HG02938 (cell line): ENCODE measurements around the gene NAA35.
"Not testable (repeated sequence)": the region's sequence is repeated elsewhere in the genome, so short reads cannot be mapped to it uniquely, and the experiment has no call there.

Experiments
- ATAC-seq: cut with Tn5 transposase; IDR thresholded peaks from one replicate; pipeline ENCODE4 v1.9.1; 2021; ENCODE audit warnings: mild to moderate bottlenecking, moderate library complexity; ENCODE audit not compliant: unreplicated experiment

Gene NAA35

DNA sequence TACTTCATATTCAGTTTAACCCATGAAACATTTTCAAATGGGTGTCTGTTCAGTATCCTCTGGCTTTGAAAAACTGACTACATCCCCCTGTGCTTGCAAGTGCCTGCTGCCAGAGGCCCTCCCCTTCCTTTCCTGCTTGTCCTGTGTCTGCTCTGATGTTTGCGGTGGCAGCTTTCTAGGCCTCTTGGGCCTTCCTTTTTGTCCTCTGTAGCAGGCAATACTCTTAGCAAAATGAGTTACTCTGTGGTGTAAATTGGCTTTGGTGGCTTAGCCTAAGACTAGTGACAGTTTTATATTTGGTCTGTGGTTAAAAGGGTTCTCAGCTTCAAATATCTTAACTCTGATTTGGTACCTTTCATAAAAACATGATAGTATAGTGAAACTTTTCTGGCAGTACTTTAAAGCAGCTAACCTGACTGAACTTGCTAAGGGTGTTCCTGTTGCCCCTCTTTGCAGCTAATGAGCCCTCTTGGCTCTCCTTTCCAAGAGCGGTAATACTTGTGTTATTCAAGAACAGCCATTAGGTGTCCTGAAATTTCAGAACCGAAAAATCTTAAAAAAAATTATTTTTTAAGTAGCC is 81.8 kb downstream of the NAA35 start:
- ATAC-seq, result no peak

DNA sequence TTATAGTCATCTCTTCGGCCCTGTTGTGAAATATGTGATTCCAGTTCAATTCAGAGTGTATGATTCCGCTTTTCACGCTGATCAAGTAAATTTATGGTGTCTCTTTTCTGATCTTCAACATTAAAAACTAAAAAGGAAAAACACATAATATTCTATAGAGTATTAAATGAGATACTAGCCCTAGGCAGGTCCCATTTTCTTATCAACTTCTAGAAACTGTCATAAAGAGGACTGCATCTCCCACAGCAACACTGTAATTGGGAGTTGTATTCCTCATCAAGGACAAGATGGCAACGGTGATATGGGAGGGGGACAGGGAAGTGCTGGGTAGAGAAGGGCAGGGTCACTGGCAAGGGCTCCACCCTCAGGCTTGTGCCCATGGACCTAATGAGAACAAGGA is 86.8 kb downstream of the NAA35 start:
- ATAC-seq, result no peak

DNA sequence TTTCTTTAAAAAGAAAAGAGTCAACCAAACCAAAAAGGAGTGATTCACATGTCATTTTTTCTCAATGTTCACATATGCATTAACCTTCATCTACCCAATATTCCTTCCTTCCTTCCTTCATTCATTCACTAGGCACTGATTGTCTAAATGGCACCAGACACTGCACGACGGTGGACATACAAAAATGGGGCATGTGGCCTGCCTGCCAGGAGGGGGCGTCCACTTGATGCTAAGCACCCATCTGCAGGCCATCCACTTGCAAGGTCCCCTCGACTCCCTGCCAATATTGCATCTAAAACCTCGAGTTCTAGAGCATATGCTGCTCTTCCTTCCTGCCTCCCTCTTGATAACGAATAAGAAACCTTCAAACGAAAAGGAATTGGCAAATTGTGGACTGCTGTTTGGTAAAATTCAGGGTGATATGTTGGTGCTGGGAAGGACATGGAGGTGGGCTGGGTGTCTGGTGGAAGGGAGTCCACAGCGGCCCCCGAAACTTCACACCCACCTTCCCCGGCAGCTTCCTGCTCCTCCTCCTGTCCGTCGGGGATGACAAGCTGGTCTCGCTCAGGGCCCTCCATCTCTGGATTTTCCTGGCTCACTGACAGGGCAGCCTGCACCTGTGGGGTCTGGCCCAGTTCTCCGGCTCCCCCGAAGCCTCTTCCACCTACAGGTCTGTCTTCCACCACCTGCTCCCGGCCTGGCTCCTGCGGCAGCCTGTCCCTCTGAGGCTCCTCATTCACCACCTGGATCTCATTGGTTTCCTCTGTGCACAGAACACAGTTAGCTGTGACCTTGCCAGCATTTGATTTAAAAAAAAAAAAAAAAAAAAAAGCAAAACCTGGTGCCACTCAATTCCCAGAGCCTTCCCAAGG is 94.2 kb downstream of the NAA35 start:
- ATAC-seq, result no peak

DNA sequence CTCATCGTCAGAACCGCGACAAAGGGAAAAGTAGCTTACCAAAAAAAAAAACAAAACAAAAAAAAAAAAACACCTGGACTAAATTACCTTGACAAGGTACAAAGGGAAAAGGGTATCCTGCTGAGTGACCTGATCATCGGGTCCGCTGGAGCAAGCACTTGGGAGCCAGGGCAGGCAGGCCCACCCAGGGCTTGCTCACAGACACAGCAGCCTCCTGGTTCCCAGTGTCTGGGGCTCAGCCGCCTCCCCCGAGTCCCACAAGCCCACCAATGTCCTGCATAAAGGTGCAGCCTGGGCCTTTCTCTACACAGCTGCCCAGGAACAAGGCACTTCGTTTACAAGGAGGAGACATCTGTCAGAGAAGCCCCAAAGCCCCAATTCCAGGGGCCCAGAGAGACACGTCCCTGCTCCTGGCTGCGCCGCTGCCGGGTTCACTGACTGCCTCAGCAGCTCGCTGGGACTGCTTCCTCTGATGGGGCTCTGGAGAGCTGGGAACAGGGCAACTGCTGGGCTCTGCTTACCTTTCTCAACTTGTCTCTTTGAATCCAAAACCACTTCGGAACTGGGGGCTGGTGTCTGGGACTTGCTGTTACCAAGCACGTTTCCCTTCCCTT is 95.0 kb downstream of the NAA35 start:
- no peak for ATAC-seq

DNA sequence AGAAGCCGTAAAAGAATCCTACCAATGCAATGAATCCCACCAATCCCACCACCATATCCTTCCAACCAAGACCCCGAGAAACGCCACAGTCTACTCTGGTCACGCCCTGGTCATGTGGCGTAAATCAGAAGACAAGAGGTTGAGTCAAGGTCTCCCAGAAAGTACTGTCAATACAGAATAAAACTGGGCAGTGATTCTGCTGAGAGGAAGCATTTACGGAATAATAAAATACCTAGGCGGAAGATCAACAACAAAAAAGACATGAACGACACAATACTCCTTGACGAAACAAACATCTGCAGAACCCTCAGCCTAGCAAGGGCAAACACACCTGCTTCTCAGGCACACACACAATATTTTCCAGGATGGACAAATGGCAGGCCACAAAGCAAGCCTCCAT is 95.6 kb downstream of the NAA35 start:
- ATAC-seq, result no peak

DNA sequence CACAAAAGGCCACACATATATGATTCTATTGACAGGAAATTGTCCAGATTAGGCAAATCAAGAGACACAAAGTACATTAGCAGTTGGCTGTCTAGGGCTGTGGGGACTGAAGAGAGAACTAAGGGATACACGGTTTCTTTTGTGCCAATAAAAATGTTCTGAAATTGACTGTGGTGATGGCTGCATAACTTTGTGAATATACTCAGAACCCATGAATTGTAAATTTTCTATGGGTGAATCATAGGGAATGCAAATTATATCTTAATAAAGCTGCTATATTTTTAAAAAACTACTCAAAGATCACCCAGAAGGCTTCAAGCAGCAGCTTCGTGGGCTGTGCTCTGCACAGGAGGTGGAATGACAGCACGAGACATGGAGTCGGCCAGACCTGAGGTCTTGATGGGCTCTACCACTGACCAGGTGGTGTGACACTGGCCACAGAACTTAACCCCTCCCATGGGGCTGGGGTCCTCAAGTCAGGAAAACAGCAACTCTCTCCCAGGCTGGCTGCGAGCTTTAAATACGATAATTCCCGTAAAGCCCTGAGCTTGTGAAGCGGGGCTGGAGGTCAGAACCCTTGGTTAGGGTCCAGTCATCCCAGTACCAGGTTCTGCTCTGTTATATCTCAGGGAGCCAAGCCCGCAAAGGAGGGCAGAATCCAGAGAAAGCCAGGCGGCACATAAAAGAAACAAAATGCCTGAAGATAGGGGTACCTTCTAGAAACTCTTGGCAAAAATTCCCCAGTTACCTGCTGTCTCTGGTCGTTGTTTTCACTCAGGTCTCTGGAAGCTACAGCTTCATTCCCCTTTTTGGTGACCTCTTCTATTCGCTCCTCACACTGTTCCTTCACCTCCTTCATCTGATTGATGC is 99.3 kb downstream of the NAA35 start:
- ATAC-seq, result no peak

DNA sequence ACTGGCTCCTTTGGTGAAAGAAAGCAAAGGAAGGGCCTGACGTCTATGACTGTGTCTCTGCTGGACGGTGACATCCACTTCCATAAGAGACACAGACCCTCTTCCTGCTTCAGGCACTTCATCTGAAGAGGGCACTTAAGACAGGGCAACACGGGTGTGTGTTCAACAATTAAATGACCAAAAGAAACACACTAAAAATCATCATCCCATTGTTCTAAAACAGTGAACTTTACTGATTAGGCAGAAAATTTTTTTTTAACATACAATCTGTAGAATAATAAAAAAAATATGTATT is 99.9 kb downstream of the NAA35 start:
- ATAC-seq, result no peak

DNA sequence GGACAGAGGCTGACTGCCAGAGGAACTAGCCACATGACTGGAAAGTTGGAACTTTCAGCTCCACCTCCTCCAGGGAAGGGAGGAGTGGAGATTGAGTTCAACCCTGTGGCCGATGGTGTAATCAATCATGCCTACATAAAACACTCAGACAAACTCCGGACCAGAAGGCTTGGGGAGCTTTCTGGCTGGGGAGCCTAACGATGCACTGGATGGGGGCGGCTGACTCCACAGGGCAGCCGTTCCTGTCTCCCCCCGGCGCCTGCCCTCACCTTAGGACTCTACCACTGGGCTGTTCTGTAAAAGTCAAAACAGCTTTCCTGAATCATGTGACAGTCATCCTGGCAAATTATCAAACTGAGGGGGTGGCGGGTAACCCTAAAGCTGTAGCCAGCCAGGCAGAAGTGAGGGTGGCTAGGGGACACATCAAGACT is 100.4 kb downstream of the NAA35 start:
- no peak for ATAC-seq

DNA sequence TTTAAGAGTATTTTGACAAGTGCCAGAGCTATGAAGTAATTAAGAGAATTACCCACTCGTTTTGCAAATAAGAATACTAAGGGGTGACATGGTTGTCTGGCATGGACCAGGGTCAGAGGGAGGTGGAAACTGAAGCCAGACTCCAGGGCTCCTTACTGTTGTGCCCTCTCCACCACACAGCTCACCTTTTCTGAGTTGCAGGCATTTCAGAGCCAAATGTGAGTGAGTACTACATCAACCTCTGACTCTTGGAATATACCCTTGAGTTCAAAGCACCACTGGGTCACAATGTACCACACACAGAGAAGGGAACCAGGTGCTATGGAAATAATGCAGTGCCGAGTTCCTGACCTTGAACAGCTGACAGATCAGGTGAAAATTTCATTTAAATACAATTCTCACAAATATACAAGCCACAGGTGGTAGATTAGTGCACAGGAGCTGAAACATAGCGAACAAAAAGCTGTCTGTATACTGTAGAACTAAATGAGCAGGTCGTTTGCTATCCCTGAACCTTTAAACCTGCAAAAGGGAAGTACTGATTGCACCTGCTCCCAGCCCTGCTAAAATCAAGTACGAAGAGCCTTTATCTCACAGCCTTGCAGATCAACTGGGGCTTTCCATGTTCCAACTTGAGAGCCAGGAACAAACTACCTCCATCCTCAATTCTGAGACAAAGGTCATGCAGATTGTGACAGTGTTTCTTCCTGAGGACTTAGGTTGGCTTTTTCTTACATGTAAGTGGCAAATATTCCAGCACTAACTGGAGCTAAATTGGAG is 101.4 kb downstream of the NAA35 start:
- no peak for ATAC-seq

DNA sequence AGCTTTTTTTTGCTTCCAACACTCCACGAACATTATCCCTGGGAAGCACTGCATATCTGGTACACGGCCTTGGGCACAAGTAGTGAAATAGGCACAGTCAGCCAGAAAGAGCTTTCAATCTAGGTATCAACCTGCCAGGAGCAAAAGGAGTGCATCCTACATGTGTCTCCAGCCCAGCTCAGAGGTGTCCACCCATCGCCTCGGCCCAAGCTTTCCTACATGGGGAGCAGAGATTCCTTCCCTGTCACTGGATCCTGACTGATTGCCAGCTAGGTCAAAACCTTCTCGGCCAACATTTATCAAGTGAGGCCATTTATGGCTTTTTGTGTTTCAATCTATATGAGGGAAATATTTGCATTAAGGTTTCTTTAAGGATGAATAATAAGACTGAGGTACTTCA is 102.6 kb downstream of the NAA35 start:
- no peak for ATAC-seq

DNA sequence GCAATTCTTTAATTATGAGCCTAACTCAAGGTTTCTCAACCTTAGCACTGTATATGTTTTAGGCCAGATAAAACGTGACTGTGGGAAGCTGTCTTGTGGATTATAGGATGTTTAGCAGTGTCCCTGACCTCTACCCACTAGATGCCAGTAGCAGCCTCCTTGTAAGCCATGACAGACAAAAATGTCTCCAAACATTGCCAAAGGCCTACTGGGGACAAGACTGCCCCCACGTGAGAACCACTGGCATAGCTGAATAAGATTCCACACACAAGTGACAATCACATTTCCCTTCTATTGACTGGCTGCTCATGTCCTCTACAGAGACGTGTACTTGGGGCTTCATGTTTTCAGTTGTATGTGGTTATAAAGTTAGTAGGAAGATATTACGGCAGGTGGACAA is 103.1 kb downstream of the NAA35 start:
- ATAC-seq, result no peak

DNA sequence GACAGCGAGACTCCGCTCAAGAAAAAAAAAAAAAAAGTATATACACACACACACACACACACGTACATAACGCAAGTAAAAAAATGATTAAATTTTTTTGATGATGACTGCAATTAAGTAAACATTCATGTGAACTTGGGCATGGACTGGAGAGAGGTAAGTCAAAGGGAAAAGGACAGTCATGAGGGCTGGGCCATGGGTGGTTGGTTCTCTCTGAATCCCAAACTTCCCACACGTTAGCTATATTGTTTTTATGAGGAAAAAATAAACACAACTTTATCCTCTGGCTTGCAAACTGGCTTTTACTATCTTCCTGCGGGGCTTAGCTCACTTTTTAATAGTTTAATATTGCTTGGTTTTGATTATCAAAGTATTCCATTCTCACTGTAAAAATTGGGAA is 104.7 kb downstream of the NAA35 start:
- ATAC-seq, result no peak

DNA sequence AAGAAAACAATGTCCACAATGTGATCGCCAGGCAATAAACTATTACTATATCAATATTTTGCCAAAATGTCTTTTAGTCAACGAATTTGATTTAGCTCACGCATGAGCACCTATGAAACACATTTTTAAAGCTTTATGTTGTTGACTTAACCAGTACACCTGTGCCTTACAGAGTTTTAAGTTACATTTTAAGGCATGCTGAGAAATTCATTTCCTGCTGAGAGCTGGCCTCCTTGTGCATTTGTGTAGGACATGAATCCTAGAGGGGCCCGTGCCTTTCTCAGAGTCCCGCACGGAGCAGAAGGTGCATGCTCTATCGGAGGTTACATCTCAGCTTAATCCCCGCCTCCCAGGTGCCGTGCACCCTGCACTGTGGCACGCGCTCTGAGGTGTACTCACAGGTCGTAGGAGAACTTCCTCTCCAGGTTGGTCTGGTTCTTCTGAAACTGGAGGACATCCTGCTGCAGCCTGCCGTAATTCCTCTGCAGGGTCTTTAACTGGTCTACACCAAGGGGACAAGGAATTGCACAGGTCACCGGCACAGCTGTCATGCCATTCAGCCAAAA is 105.2 kb downstream of the NAA35 start:
- ATAC-seq, result no peak

DNA sequence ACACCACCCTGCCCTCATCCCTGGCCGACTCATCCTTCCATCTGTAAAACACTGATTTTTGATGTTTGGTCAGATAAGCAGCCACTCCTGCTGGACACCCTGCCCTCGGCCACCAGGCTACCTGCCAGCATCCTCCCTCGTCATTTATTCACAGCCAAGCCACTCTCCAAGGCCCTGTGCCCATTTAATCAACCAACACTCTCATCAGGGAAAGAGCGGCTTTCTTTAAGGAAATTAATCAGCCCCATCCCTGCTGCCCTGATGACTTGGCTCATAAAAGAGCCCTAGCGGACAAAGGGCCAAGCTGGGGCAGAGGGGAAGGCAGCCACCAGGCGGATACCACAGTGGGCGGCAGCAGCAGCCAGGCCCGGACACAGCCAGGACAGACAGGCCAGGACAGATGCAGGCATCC is 106.0 kb downstream of the NAA35 start:
- ATAC-seq, result no peak

DNA sequence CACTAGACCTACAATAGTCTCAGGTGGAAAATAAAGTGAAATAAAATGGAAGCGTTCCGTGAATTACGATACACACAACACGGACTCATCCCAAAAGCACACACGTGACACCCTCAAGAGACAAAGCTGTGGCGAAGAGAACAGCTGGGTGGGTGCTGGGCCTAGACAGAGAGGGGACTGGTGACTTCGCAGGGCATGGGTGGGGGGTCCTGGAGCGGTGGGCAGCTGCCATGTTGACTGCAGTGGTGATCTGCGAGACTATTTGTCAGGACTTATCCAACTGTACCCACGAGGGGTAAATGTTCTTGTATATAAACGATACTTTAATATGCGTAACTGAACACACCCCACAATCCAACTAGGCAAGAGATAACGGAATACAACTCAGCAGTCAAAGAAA is 106.4 kb downstream of the NAA35 start:
- no peak for ATAC-seq

DNA sequence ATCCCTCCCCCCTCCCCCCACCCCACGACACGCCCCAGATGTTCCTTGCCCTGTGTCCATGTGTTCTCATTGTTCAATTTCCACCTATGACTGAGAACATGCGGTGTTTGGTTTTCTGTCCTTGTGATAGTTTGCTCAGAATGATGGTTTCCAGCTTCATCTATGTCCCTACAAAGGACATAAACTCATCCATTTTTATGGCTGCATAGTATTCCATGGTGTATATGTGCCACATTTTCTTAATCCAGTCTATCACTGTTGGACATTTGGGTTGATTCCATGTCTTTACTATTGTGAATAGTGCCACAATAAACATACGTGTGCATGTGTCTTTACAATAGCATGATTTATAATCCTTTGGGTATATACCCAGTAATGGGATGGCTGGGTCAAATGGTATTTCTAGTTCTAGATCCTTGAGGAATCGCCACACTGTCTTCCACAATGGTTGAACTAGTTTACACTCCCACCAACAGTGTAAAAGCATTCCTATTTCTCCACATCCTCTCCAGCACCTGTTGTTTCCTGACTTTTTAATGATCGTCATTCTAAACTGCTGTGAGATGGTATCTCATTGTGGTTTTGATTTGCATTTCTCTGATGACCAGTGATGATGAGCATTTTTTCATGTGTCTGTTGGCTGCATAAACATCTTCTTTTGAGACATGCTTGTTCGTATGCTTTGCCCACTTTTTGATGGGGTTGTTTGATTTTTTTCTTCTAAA is 107.2 kb downstream of the NAA35 start:
- not testable (repeated sequence) for ATAC-seq

DNA sequence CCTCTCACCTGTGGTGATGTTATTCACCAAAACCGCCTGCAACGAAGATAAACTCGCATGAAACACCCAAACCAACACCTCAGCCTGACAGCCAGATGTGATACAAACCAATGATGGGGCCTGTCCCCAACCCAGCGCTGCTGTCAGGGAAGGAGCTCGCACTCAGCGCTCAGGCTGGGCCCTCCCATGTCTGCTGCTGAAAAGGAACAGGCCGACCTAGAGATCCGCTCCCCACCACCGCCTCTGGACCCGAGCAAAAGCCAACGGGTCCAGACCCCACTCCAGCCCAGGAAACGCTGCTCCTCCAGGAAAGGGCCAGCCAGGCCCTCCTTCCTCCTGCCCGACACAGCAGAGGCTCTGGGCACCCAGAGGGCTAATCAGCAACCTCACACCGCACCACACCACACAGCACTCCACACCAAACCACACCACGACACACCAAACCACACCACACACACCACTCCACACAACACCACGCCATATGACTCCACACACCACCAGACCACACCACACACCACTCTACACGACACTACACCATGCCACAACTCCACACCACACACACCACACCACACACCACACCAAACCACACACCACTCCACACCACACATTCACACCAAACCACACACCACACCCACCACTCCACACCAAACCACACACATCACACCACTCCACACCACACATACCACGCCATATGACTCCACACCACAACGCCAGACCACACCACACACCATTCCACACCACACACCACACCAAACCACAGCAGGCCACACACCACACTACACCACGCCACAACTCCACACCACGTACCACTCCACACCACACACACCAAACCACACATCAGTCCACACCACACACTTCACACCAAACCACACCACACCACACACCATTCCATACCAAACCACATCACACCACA is 111.9 kb downstream of the NAA35 start:
- no peak for ATAC-seq

DNA sequence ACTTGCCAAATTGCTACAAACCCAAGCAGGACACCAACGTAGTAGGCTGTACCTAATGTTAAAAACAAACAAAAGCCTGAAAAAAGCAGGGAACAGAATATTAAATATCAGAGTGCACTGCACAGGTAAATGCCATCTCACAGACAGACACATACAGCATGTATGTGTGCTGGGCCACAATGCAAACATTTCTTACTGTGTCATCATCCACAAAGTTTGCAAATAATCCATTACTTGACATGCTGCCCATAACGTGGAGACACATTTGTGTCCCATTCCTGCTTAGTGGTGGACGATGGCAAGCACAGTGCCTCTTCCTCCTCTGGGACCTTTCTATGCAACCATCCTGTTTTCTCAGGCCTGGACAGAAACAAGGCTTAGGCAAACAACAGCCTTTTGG is 113.7 kb downstream of the NAA35 start:
- no peak for ATAC-seq

DNA sequence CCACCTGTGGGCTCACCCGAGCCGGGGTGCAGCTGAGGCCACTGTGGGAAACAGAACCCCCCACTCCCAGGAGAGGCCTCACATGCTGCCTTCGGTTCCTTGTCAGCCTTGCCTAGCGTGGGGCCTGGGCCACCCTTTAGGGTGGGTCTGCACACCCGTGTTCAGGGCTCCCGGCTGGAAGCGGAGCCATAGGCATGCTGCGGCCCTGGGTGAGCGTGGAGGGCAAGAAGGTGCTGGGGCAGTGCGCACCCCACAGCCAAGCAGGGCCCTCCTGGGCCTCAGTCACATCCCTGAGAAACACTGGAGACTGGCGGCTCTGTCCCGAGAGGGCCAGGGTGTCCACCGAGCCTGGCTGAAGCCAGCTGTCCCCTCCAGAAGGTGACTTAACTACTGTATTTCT is 116.5 kb downstream of the NAA35 start:
- ATAC-seq, result no peak
